Upper lobe of left lung (tissue), 4 donors: ENCODE results near the gene MUC5B.

Experiments
- POLR2A ChIP-seq, 4 donors: fragments of 450-650 bp; IDR thresholded peaks; one replicate each; pipeline ENCODE4 v1.5.1; 2016 to 2017; ENCODE audit warnings: antibody characterized with exemption in 4 of 4, mild to moderate bottlenecking in 2 of 4
- TF ChIP-seq, protein P1 (sequence below), 6 experiments: fragments of 450-650 bp in 4 of 6; fragments of 200-600 bp in 2 of 6; sonication (generic) in 2 of 6; IDR thresholded peaks; one replicate each; pipeline ENCODE4 v1.5.1; 2016 to 2019; ENCODE audit warnings: antibody characterized with exemption in 6 of 6

DNA sequence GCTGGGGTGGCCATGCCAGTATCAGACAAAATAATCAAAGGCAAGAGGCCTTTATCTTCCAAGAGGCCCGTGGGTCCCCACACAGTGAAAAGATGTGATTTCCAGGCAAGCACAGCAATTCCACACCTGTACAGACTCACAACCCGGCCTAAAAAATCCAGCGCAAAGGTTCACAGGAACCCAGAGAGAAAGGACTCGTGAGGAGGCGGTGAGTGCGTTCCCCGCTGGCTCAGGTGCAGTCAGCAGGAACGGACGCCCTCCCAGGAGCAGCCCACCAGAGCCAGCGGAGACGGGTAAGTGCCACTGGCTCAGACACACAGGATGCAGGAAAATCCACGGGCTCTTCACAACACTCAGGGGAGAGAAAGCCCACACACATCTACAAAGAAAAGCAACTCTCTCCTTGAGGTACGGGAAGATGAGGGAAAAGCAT lies 82.2 kb downstream of the MUC5B start:
- TF ChIP-seq, protein P1, sequence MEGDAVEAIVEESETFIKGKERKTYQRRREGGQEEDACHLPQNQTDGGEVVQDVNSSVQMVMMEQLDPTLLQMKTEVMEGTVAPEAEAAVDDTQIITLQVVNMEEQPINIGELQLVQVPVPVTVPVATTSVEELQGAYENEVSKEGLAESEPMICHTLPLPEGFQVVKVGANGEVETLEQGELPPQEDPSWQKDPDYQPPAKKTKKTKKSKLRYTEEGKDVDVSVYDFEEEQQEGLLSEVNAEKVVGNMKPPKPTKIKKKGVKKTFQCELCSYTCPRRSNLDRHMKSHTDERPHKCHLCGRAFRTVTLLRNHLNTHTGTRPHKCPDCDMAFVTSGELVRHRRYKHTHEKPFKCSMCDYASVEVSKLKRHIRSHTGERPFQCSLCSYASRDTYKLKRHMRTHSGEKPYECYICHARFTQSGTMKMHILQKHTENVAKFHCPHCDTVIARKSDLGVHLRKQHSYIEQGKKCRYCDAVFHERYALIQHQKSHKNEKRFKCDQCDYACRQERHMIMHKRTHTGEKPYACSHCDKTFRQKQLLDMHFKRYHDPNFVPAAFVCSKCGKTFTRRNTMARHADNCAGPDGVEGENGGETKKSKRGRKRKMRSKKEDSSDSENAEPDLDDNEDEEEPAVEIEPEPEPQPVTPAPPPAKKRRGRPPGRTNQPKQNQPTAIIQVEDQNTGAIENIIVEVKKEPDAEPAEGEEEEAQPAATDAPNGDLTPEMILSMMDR (IDR thresholded peaks at IDR 0.05) = no peak
- TF ChIP-seq POLR2A (IDR thresholded peaks at IDR 0.05) = no peak
